ENCODE measurements around the gene ATP9B.
A peak's percentile ranks its signal among the peaks of the same experiment; 100 is the strongest.

Gene ATP9B

DNA sequence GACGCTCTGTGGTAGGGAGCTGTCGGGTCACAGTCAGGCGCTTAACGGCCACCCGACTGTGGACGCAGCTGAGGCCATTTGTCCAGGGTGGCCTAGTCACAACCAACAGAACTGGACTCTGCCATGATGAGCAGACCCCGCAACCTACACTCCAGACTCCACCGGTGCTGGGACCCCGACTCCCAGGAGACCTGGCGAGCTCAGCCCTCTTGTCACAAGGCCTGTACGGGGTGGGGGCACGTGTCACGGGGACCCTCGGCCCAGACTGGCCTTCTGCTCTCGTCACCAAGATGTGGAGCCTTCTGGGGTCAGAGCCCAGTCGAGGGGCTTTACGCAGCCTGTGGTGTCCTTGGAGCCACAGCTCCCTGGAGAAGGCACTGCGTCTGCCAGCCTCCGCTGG, 349.0 kb downstream of the ATP9B start:
- DNase-seq (ENCODE audit: low read depth), result no peak
- no peak overlapping the region for H3K4me3 ChIP-seq (ENCODE audit: control insufficient read depth, low read depth, low read length)
- TF ChIP-seq, protein P1, sequence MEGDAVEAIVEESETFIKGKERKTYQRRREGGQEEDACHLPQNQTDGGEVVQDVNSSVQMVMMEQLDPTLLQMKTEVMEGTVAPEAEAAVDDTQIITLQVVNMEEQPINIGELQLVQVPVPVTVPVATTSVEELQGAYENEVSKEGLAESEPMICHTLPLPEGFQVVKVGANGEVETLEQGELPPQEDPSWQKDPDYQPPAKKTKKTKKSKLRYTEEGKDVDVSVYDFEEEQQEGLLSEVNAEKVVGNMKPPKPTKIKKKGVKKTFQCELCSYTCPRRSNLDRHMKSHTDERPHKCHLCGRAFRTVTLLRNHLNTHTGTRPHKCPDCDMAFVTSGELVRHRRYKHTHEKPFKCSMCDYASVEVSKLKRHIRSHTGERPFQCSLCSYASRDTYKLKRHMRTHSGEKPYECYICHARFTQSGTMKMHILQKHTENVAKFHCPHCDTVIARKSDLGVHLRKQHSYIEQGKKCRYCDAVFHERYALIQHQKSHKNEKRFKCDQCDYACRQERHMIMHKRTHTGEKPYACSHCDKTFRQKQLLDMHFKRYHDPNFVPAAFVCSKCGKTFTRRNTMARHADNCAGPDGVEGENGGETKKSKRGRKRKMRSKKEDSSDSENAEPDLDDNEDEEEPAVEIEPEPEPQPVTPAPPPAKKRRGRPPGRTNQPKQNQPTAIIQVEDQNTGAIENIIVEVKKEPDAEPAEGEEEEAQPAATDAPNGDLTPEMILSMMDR (conservative IDR thresholded peaks at IDR 0.05; ENCODE audit: control insufficient read depth, insufficient read depth, low read depth, low read length), result no peak

DNA sequence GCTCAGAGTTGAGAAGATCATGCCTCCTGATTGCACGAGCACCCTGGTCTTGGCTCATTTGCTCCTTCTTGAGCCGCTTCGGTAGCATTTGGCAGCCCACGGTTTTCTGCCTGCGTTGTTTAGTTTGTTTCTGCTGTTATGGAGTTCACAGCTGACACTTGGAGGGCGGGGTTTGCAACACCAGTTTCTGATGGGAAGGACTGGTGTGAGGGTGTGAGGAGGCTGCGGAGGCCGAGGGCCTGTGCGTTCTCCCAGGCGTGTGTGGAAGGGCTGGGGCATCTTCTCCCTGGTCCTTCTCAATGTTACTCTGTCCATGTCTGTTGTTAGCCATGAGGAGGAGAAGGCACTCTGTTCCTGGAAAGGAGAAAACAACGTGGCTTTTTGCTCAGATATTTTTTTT, 349.4 kb downstream of the ATP9B start:
- TF ChIP-seq, protein P1 (conservative IDR thresholded peaks at IDR 0.05; ENCODE audit: control insufficient read depth, insufficient read depth, low read depth, low read length), result no peak
- no peak for DNase-seq (ENCODE audit: low read depth)
- H3K4me3 ChIP-seq (ENCODE audit: control insufficient read depth, low read depth, low read length), result no peak overlapping the region

DNA sequence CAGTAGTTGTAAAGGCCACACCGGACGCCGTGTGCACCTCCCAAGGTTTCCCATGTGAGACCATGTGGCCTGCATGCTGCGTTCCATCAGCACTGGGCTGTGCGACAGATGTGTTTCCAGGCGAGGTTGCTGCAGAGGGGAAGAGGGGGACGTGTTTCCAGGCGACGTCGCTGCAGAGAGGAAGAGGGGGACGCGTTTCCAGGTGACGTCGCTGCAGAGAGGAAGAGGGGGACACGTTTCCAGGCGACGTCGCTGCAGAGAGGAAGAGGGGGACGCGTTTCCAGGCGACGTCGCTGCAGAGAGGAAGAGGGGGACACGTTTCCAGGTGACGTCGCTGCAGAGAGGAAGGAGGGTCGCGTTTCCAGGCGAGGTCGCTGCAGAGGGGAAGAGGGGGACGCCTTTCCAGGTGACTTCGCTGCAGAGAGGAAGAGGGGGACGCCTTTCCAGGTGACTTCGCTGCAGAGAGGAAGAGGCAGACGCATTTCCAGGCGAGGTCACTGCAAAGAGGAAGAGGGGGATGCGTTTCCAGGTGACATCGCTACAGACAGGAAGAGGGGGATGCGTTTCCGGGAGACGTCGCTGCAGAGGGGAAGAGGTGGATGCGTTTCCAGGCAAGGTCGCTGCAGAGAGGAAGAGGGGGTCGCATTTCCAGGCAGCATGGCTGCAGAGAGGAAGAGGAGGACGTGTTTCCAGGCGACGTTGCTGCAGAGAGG, 351.0 kb downstream of the ATP9B start:
- DNase-seq (ENCODE audit: low read depth), result no peak
- TF ChIP-seq, protein P1 (conservative IDR thresholded peaks at IDR 0.05; ENCODE audit: control insufficient read depth, insufficient read depth, low read depth, low read length), result no peak
- H3K4me3 ChIP-seq (ENCODE audit: control insufficient read depth, low read depth, low read length), result no peak overlapping the region

DNA sequence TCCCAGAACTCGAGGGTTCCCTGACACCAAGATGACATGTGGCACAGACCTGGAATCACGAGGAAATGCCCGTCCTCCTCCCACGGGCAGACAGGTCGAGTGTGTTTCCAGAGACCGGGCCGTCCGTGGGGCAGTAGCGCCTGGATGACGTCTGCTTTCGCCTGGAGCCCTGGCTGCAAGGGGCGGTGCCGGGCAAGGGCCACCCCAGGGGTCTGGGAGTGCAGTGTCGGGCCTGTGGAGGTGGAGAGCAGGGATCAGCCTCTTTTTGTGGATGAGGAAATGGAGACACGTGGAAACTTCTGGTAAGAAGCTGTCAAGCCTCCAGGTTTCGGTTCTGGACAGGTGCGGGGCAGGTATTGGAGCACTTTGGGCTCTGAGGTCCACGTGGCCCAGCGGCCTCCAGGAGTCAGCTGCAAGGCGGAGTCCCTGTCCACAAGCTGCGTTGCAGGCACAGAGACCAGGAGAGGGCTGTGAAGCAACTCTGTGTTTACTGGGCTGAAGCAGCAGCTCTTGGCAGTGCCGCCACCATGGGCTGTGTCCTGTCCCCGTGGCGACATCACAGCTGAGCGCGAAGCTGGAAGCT, 352.2 kb downstream of the ATP9B start:
- H3K4me3 ChIP-seq (ENCODE audit: control insufficient read depth, low read depth, low read length), result no peak overlapping the region
- DNase-seq (ENCODE audit: low read depth), result no peak
- TF ChIP-seq, protein P1 (conservative IDR thresholded peaks at IDR 0.05; ENCODE audit: control insufficient read depth, insufficient read depth, low read depth, low read length), result no peak

DNA sequence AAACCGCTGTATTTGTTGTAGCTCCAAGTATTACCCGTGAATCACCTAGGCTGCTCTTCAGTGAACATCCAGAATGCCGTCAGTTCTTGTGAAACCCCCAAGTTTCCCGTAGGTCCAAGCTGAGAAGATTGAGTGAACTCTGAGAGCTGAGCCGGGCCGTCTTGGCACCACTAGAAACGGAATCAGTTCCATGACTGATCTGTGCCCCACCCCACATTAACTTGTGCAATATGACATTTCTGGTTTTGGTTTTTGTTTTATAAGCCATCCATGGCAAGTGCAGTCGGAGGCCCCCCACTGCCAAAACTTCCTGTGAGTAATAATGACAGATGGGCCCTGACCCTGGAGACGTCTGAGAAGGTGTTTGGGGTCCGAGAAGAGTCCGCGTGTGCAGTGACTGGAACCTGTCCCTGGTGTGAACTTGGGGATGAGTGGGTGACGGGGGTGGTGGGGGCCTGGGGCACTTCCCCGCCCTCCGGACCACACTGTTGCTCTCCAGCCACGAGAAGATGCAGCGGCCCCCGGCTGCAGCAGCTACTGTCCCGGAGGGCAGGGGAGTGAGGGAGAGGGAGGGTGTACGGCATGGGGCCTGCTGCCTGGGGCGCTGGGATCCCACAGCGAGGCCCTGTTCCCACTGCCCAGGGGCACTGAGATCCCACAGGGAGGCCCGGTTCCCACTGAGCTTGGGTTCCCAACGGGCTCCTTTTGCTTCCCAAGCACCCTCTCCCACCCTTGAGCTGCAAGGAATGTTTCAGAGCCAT, 353.0 kb downstream of the ATP9B start:
- DNase-seq (ENCODE audit: low read depth), result peak; percentile 80
- TF ChIP-seq, protein P1 (conservative IDR thresholded peaks at IDR 0.05; ENCODE audit: control insufficient read depth, insufficient read depth, low read depth, low read length), result no peak
- no peak overlapping the region for H3K4me3 ChIP-seq (ENCODE audit: control insufficient read depth, low read depth, low read length)

DNA sequence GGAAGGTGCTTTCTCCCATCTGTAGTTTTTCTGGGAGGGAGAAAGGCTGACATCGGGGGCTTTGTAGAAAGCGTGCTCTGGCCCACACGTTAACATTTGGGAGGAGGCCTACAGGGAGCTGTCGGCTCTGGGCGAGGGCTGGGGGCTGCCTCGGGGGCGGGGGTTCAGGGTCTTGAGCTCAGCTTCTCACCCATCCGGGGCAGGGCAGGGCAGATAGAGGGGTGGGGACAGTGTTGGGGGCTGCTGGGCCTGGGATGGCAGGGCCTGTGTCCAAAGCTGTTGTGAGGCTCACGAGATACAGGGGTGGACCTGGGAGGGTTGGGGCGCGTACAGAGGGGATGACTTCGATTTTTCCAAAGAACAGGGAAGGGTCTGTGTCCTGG, 353.6 kb downstream of the ATP9B start:
- TF ChIP-seq, protein P1 (conservative IDR thresholded peaks at IDR 0.05; ENCODE audit: control insufficient read depth, insufficient read depth, low read depth, low read length), result no peak
- no peak for DNase-seq (ENCODE audit: low read depth)
- H3K4me3 ChIP-seq (ENCODE audit: control insufficient read depth, low read depth, low read length), result no peak overlapping the region
